Hepatocyte (in vitro differentiated cells): Measurements from ENCODE around the gene WDFY2. TPM values are rescaled to one million over a fixed set of nuclear protein-coding genes. Genes with fewer than 3 reads are reported as not detected.
"Not testable (repeated sequence)": the region's sequence is repeated elsewhere in the genome, so short reads cannot be mapped to it uniquely, and the experiment has no call there.

Experiments used
- DNase-seq: peaks from one replicate; pipeline ENCODE4 v3.0.0-alpha.2; 2016; ENCODE audit warnings: low spot score
- H2AFZ ChIP-seq: fragments of 200-600 bp; sonication (generic); 2 replicates; pipeline ENCODE4 v1.6.0; 2016; ENCODE audit warnings: antibody characterized with exemption, mild to moderate bottlenecking
- H3K27ac ChIP-seq: fragments of 200-600 bp; sonication (generic); 2 replicates; pipeline ENCODE4 v1.5.1; 2016; ENCODE audit warnings: mild to moderate bottlenecking
- H3K27me3 ChIP-seq: fragments of 200-600 bp; sonication (generic); 2 replicates; pipeline ENCODE4 v1.6.1; 2016
- H3K36me3 ChIP-seq: fragments of 200-600 bp; sonication (generic); replicated peaks from 2 replicates; pipeline ENCODE4 v1.5.1; 2016; ENCODE audit warnings: low read depth; ENCODE audit not compliant: insufficient read depth
- H3K4me1 ChIP-seq: fragments of 200-600 bp; sonication (generic); 2 replicates; pipeline ENCODE4 v1.5.1; 2016; ENCODE audit warnings: mild to moderate bottlenecking, moderate library complexity; ENCODE audit not compliant: insufficient read depth
- H3K4me2 ChIP-seq: fragments of 200-600 bp; sonication (generic); 2 replicates; pipeline ENCODE4 v1.6.0; 2016
- H3K4me3 ChIP-seq: fragments of 200-600 bp; sonication (generic); 2 replicates; pipeline ENCODE4 v1.5.1; 2016; ENCODE audit warnings: mild to moderate bottlenecking
- H3K79me2 ChIP-seq: fragments of 200-600 bp; sonication (generic); 2 replicates; pipeline ENCODE4 v1.6.0; 2017; ENCODE audit warnings: mild to moderate bottlenecking
- H3K9me2 ChIP-seq: fragments of 200-600 bp; sonication (generic); replicated peaks from 2 replicates; pipeline ENCODE4 v1.6.0; 2017; ENCODE audit warnings: mild to moderate bottlenecking; ENCODE audit not compliant: insufficient read depth
- H3K9me3 ChIP-seq: fragments of 200-600 bp; sonication (generic); 2 replicates; pipeline ENCODE4 v1.5.1; 2016; ENCODE audit warnings: low read depth, mild to moderate bottlenecking
- H4K20me1 ChIP-seq: fragments of 200-600 bp; sonication (generic); 2 replicates; pipeline ENCODE4 v1.6.0; 2016; ENCODE audit warnings: mild to moderate bottlenecking; ENCODE audit not compliant: insufficient read depth, poor library complexity, severe bottlenecking
- EZH2 ChIP-seq: fragments of 200-600 bp; sonication (generic); IDR thresholded peaks from 2 replicates; pipeline ENCODE4 v1.6.1; 2016; ENCODE audit warnings: antibody characterized with exemption, mild to moderate bottlenecking, borderline replicate concordance
- EZH2phosphoT487 ChIP-seq: fragments of 200-600 bp; sonication (generic); IDR thresholded peaks from one replicate; pipeline ENCODE4 v1.6.1; 2018; ENCODE audit warnings: antibody characterized with exemption, mild to moderate bottlenecking, low read depth, moderate library complexity; ENCODE audit not compliant: unreplicated experiment, severe bottlenecking
- WGBS: methylation state at CpG from one replicate; pipeline ENCODE4 v1.1.6; 2016; ENCODE audit warnings: low lambda C conversion rate; ENCODE audit errors: missing lambda C conversion rate; 5-methylcytosine and 5-hydroxymethylcytosine counted together
- polyA plus RNA-seq: library from polyadenylated mRNA; unstranded; fragments of >200 nt; fragmentation: Nextera tagmentation; extraction: Ambion mirVana; gene quantifications from 2 replicates; pipeline ENCODE4 v1.2.1, GENCODE V29; 2016
- total RNA-seq: library from RNA; depleted of rRNA; stranded (reverse); fragments of >200 nt; gene quantifications from 2 replicates; pipeline ENCODE4 v1.2.3, GENCODE V29; 2014
- TF ChIP-seq, protein P1 (sequence below): fragments of 200-600 bp; sonication (generic); IDR thresholded peaks from 2 replicates; pipeline ENCODE4 v1.5.1; 2016; ENCODE audit warnings: antibody characterized with exemption, mild to moderate bottlenecking; ENCODE audit not compliant: poor library complexity

WDFY2 gene
- total and polyA plus RNA-seq, 2 experiments from 2014 or later: 9.0 to 9.1 TPM

DNA sequence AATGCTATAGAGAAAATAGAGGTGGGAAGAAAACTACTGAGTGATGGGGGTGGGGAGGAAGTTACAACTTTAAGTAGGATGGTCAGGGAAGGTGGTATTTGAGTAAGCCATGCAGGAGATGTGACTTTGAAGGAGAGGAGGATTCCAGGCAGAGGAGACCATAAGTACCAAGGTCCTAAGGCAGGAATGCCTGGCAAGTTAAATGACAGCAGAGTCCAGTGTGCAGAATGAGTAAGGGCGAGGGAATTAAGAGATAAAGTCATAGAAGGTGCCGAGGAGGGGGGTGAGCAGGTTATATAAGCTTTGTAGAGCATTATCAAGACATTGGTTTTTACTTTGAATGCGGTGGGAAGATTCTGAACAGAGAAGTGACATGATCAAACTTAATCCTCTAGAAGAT, 43.2 kb upstream of the WDFY2 start:
- peaks cover 4% of the 10 kb centered on the region for H3K4me1 ChIP-seq
- H4K20me1 ChIP-seq: no peaks in the 10 kb centered on the region
- DNase-seq: peak; percentile 26
- no peak overlapping the region for H3K4me2 ChIP-seq
- H3K9me3 ChIP-seq: no peaks in the 10 kb centered on the region
- no peaks in the 10 kb centered on the region for H3K36me3 ChIP-seq
- TF ChIP-seq EZH2: no peak
- no peak for TF ChIP-seq EZH2phosphoT487
- TF ChIP-seq, protein P1, sequence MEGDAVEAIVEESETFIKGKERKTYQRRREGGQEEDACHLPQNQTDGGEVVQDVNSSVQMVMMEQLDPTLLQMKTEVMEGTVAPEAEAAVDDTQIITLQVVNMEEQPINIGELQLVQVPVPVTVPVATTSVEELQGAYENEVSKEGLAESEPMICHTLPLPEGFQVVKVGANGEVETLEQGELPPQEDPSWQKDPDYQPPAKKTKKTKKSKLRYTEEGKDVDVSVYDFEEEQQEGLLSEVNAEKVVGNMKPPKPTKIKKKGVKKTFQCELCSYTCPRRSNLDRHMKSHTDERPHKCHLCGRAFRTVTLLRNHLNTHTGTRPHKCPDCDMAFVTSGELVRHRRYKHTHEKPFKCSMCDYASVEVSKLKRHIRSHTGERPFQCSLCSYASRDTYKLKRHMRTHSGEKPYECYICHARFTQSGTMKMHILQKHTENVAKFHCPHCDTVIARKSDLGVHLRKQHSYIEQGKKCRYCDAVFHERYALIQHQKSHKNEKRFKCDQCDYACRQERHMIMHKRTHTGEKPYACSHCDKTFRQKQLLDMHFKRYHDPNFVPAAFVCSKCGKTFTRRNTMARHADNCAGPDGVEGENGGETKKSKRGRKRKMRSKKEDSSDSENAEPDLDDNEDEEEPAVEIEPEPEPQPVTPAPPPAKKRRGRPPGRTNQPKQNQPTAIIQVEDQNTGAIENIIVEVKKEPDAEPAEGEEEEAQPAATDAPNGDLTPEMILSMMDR: no peak
- H3K27me3 ChIP-seq: no peaks in the 10 kb centered on the region
- 52% methylated on average over 3 of the region's 3 CpGs for WGBS
- H2AFZ ChIP-seq: no peak overlapping the region
- no peak overlapping the region for H3K4me3 ChIP-seq
- H3K9me2 ChIP-seq: no peaks in the 10 kb centered on the region
- H3K27ac ChIP-seq: no peak overlapping the region
- H3K79me2 ChIP-seq: no peaks in the 10 kb centered on the region

DNA sequence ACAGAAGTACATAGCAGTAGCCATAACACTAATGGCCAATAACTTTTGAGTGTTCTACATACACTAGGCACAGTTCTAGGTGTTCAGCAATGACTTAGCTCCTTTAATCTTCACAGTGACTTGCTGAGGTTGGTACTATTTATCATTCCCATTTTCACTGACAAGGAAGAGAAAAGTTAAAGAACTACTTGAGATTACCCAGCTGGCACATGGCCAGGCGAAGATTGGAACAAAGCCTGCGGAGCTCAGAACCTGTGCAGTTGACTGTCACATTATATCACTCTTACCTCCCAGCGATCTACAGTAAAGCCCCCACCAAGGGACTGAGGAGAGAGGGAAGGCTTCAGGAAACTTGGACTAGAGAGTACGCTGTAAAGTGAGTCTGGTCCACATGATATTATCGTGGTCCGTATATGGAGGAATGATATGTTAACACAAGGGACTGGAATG, 42.4 kb upstream of the WDFY2 start:
- WGBS: 70% methylated on average over 6 of the region's 6 CpGs
- Histone ChIP-seq H3K4me1 (peaks cover 4% of the 10 kb centered on the region), H4K20me1 (no peaks in the 10 kb centered on the region), H3K27ac (no peak overlapping the region), H3K36me3 (no peaks in the 10 kb centered on the region), H3K79me2 (no peaks in the 10 kb centered on the region), H2AFZ (no peak overlapping the region), H3K27me3 (no peaks in the 10 kb centered on the region), H3K4me3 (no peak overlapping the region), H3K9me3 (no peaks in the 10 kb centered on the region), H3K4me2 (no peak overlapping the region), H3K9me2 (no peaks in the 10 kb centered on the region)
- no peak for DNase-seq
- TF ChIP-seq EZH2 (no peak), EZH2phosphoT487 (no peak)
- TF ChIP-seq, protein P1: no peak

DNA sequence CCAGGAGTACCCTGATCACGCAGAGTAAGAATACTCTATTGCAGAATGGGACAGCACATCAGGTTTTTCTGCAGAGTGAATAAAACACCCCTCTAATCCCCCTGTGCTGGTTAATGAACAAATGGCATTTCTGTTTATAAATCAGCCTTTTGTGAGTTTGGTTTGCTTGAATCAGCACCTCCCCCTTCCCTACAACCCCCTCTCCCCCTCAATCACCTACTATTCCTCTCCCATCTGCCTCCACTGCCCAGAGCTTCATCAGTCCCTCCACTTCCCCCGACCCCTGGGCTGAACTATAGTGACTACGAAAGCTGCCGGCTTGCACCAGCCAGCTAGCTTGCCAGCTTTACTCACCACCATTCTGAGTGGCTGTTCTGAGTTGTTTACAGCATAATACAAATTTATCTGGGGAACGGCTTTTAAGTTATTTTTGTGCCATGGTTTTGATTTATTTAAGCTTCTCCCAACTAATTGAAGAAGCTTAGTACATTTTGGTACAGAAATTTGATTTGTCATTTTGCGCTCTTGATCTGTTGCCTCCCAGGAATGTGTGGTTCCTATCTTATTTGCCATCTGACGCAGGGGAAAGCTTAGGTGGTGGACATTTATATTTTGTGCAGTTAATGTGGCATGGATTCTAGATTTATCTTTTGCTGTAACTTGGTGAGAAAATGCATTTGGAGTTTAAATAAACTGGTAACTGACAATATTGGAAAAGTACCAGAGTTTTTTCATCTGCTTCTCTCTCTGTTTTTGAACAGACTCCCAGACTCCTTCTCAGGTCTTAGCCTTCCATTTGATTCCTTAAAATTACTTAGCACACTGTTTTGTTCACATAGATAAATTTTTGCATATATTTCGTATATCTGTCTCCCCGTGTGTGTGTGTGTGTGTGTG, 41.7 kb upstream of the WDFY2 start:
- TF ChIP-seq EZH2phosphoT487 (no peak), EZH2 (no peak)
- TF ChIP-seq, protein P1: no peak
- DNase-seq: no peak
- no peaks in the 10 kb centered on the region for H3K79me2 ChIP-seq
- H3K4me3 ChIP-seq: no peak overlapping the region
- no peak overlapping the region for H3K4me2 ChIP-seq
- H3K36me3 ChIP-seq: no peaks in the 10 kb centered on the region
- no peak overlapping the region for H2AFZ ChIP-seq
- H3K27me3 ChIP-seq: no peaks in the 10 kb centered on the region
- H3K9me3 ChIP-seq: no peaks in the 10 kb centered on the region
- no peaks in the 10 kb centered on the region for H3K9me2 ChIP-seq
- no peak overlapping the region for H3K27ac ChIP-seq
- no peaks in the 10 kb centered on the region for H4K20me1 ChIP-seq
- 65% methylated on average over 9 of the region's 9 CpGs for WGBS
- peaks cover 4% of the 10 kb centered on the region for H3K4me1 ChIP-seq

DNA sequence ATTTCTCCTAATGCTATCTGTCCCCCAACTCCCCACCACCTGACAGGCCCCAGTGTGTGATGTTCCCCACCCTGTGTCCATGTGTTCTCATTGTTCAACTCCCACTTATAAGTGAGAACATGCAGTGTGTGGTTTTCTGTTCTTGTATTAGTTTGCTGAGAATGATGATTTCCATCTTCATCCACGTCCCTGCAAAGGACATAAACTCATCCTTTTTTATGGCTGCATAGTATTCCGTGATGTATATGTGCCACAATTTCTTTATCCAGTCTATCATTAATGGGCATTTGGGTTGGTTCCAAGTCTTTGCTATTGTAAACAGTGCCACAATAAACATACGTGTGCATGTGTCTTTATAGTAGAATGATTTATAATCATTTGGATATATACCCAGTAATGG, 38.8 kb upstream of the WDFY2 start:
- 94% methylated on average over 3 of the region's 3 CpGs for WGBS
- not testable (repeated sequence) for H3K27ac ChIP-seq

More for the DNA sequence above, 38.8 kb upstream of the WDFY2 start:
- H3K4me2 ChIP-seq, H3K4me3 ChIP-seq, H3K36me3 ChIP-seq, H3K79me2 ChIP-seq, H3K27me3 ChIP-seq, H2AFZ ChIP-seq, H4K20me1 ChIP-seq, H3K4me1 ChIP-seq, H3K9me3 ChIP-seq, H3K9me2 ChIP-seq, DNase-seq: not testable (repeated sequence)
